NCI-H2227 (cell line): ENCODE results near the gene RPL7A.
"Not testable (repeated sequence)": the region's sequence is repeated elsewhere in the genome, so short reads cannot be mapped to it uniquely, and the experiment has no call there.

Source experiments
- DNase-seq: peaks from one replicate; lab custom pipeline; 2025; ENCODE audit not compliant: unreplicated experiment; lab: John Stamatoyannopoulos, UW

Gene RPL7A

GRCh38 chr9:133367778-133368177, 19.8 kb downstream of the RPL7A start:
- DNase-seq = no peak

DNA sequence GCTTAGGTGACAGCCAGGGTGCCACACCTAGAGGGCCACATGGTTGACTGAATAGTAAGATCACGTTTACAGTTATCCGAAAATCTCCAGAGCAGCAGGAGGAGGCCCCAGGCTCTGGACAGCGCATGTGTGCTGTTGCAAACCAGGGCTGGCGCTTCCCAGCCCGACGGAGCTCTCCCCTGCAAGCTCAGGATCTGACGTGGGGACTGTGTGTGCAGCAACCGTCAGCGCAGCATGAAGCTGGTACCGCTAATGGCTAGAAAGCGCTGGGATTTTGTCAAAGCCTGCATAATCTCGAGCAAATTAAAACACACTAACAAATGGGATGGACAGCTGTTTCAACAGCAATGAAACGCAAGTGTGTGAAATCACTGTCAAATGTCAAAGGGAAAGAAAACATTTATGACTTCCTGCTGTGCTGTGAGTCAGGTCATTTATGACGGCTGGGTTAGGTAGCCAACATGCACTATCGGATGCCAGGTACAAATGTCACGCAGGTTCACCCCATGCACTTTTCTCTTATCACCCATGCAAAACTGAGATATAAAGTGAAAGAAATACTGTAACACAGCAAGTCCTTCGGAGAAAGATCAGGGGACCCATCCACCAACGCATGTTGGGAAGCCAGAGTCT, 20.3 kb downstream of the RPL7A start:
- DNase-seq = peak; percentile 9

DNA sequence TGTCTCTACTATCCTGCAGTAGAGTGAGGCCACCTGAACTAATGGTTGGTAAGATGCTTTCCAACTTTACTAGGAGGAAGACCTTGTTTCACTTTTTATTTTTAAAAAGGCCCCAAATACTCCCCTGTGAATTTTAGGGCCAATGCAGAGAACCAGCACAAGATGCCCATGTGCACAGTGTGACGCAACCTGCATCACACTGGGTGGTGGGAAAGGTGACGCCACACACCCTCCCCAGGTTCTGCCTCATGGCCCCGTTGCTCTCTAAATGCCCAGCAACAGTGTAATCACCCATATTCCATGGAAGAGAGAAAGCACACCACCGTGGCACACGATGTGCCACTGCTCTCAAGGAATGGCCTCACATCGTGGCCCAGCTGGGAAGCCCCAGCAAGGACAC, 21.4 kb downstream of the RPL7A start:
- no peak for DNase-seq

DNA sequence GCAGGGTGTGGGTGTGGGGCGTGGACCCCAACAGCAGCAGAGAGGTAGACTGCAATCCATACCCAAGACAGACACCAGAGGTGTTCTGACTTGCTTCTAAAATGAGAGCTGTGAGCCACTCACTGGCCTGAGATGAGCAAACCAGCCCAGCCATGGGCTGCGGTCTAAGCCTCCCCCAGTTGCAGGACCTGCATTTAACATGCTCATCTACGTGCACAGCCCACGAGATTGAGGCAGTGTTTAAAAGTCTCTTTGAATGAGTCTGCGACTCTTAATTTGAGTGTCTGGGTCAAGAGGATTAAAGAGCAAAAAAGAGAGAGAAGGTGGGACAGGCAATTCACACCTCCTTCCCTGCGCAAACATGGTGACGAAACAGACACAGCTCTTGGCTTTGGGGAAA, 21.9 kb downstream of the RPL7A start:
- DNase-seq = no peak

DNA sequence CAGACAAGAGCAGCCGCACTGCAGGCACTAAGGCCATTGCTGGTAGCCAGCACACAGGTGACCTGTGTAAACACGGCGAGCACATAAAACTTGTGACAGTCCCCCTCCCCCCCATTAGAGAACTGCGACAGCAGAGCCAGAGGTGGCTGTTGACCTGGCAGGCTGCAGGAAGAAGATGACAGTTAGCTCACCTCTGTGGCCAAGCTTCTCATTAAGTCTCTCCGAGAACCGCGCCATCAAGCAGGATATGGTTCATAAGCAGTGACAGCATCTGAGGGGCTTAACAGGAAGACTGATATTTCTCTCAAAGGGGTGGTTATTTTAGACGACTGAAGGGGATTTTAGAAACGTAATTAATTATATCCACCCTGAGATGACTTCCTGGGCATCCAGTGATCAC, 22.7 kb downstream of the RPL7A start:
- no peak for DNase-seq

DNA sequence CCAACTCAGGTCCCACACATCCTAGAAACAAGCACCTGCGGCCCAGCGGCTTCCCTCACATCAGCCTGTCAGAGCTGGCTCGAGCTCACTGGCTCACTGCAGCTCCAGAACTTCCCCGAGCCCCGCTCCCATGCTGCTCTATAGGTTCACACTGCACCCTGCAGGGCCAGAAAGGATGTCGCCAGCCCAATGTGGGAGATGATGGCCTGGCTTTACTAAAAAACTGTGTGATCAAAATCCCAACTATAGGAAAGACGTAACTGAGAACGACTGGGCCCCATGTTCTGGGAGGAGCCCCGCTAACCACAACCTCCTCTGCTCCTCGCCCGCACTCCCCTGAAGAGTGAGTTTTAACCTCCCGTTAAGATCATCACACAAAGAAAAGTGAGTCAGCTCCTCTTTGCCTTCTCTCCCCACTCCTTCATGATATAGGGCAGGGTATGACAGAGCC, 23.3 kb downstream of the RPL7A start:
- no peak for DNase-seq

GRCh38 chr9:133372144-133372543, 24.1 kb downstream of the RPL7A start:
- DNase-seq = no peak

DNA sequence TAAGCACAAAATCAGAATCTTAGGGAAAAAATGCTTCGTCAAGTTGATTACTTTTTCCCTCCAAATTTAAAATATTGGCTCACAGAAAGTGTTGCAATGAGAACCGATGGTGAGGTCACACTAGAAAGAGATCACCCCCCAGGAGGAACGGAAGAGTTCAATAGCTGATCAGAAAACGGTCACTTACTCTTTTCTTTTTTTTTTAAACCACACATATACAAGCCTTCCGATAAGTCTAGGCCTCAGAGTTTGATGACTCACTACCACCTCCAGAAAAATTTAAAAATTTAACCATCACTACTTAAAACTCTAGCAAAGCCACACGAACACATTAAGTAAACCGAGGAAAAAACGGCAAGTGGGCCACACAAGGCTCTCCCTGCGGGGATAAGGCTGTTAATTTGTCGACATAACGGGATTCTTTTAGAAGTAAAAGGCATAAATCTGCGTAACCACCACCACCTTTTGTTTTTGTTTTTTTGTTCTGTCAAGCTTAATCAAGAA, 26.6 kb downstream of the RPL7A start:
- DNase-seq = no peak

DNA sequence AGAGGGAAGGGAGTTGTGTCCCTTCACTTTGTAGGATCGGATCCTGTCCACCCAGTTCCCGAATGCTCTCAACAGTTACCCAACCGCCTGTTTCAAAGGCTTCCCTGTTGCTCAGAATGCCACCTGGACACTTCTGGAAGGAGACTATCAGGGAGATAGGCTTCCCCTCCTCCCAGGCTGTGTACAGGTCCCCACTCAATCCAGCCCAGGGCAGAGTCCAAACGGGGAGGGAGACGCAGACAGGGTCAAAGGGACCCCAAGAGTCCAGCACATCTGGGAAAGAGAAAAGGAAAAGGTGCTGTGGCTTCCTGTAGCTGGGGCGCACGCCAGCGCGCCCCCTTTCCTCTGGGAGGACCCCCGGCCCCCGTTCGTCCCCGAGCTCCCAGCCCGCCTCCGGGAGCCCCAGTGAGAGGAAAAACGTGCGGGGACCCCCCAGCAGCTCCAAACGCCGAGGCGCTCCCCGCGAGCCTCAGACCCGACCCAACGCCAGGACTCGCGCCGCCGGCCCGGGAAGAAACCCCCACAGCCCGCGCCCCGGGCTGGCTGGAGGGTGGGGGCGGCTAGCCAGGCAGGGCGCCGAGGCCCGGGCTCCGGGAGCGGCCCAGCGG, 27.2 kb downstream of the RPL7A start:
- peak; percentile 33 for DNase-seq

- peak; percentile 95 for DNase-seq
Measured at GRCh38 chr9:133375724-133376654, 28.0 kb downstream of the RPL7A start, which contains the start of the genes STKLD1 and SURF4. TSS of gene STKLD1 (plus strand) at chr9:133376366. CDS start at chr9:133376474, 108 bp downstream. TSS of gene SURF4 (minus strand) at chr9:133376060. CDS start at chr9:133375969, 91 bp downstream.

DNA sequence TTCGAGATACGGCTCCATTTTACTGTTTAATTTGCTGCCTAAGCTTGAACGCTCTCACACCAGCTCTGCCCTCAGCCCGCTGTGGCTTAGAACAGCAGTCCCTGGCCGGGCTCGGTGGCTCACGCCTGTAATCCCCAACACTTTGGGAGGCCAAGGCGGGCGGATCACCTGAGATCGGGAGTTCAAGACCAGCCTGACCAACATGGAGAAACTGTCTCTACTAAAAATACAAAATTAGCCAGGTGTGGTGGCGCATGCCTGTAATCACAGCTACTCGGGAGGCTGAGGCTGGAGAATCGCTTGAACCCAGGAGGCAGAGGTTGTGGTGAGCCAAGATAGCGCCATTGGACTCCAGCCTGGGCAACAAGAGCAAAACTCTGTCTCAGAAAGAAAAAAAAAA, 29.3 kb downstream of the RPL7A start:
- not testable (repeated sequence) for DNase-seq

DNA sequence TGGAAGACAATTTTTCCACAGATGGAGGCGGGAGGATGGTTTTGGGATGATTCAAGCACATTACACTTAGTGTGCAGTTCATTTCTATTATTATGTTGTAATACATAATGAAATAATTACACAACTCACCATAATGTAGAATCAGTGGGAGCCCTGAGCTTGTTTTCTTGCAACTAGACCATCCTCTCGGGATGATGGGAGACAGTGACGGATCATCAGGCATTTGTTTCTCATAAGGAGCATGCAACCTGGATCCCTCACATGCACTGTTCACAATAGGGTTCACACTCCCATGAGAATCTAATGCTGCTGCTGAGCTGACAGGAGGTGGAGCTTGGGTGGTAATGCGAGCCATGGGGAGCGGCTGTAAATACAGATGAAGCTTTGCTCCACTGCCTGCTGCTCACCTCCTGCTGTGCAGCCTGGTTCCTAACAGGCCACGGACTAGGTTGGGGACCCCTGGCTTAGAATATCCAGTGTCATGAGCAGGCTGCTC, 29.8 kb downstream of the RPL7A start:
- no peak for DNase-seq

GRCh38 chr9:133378408-133378962, 30.5 kb downstream of the RPL7A start:
- no peak for DNase-seq

- DNase-seq = no peak
Measured at GRCh38 chr9:133379153-133380086, 31.4 kb downstream of the RPL7A start.

DNA sequence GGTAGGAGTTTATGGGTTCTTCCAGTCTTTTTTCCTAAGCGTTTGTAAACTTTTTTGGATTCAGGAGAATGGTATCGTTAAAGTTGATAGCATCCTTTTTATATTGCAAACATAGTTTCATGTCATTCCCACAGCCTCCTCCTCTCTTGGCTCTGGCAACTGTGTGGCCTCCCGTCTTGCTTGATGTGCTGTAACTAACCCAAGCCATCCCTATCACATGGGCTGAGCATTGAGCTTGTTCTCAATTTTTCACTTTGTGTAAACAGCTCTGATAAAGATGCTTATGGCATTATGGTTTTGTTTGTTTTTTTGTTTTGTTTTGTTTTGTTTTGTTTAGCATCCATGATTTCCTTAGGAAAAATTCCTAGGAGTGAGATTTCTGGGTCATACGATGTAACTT, 32.7 kb downstream of the RPL7A start:
- DNase-seq = no peak

GRCh38 chr9:133382507-133383141, 34.6 kb downstream of the RPL7A start:
- no peak for DNase-seq

GRCh38 chr9:133383438-133383837, 35.4 kb downstream of the RPL7A start:
- DNase-seq = no peak

DNA sequence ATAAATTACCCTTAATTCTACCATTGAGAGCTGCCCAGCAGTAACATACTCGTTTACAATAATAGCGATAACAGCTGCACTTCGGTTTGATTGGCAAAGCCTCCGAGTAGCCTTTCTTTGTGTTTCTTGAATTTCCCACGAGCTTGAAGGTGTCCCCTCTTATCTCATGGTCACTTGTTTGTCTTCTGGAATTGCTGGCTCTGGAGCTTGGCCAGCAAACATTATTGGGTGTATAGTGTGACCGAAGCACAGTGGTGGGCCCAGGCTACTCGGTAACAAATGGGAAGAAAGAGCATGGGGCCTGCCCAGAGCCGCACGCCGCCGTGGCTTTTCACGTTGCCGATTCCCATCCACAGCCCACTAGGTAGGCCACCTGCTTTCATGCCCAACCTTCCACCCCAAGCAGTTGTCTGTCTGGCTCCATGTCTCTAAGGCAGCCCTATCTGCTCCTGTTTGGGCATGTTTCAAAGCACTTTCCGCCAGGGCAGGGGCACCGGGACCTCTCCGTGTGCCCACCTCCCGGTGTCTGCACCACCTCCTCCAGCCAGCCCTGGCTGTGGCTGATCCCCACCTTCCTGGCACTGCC, 36.8 kb downstream of the RPL7A start:
- DNase-seq = no peak

GRCh38 chr9:133385452-133385851, 37.4 kb downstream of the RPL7A start:
- no peak for DNase-seq
